Raji (cell line): ENCODE measurements around the gene TEX19.

Experiments used
- POLR2A ChIP-seq: IDR thresholded peaks from 2 replicates; pipeline ENCODE4 v1.6.1; 2011; ENCODE audit warnings: low read depth, low read length, control low read depth; ENCODE audit not compliant: insufficient read depth

TEX19 gene

GRCh38 chr17:82411396-82412053, 52.5 kb downstream of the TEX19 start:
- no peak for TF ChIP-seq POLR2A

- TF ChIP-seq POLR2A, result no peak
Measured at GRCh38 chr17:82412535-82413520, 53.8 kb downstream of the TEX19 start.
